Stimulated activated CD8-positive, alpha-beta memory T cell treated with anti-CD3 and anti-CD28 coated beads, Interleukin-4, amount 100 ng/mL, for 4 hours (primary cell): Measurements from ENCODE around the gene TOM1L2.

Experiments used
- DNase-seq, 2 donors: peaks; one replicate each; pipeline ENCODE4 v3.0.0-alpha.2; 2020; ENCODE audit warnings: low read depth in 2 of 2, low spot score in 1 of 2

Gene TOM1L2

GRCh38 chr17:17877529-17878358 is 94.5 kb downstream of the TOM1L2 start:
- DNase-seq = no peak

DNA sequence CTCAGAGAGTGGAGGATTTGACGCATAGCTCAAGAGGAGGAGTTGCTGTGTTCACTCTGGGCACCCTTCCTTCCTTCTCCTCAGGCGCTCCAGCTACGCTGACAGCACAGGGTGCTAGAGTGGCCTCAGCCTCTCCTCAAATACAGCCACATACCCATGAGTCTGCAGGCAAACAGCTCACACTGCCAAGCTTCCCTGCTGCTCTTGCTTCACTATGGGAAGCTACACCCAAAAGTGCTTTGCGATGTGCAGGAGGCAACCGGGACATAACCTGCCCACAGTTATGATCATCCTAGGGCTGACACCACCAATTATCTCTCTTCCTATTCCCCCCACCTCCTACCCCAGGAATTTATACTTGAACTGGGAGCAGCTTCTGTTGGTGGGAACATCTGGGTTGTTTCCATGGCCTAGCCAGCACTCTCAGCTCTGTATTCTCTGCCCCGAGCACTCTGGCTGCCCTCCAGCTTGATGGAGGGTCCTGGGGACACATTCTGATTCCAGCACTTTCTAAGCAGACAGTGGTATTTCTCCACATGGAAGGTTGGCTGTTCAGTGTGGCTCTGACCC is 95.2 kb downstream of the TOM1L2 start:
- no peak for DNase-seq

GRCh38 chr17:17874478-17874877 is 97.7 kb downstream of the TOM1L2 start:
- DNase-seq = no peak

DNA sequence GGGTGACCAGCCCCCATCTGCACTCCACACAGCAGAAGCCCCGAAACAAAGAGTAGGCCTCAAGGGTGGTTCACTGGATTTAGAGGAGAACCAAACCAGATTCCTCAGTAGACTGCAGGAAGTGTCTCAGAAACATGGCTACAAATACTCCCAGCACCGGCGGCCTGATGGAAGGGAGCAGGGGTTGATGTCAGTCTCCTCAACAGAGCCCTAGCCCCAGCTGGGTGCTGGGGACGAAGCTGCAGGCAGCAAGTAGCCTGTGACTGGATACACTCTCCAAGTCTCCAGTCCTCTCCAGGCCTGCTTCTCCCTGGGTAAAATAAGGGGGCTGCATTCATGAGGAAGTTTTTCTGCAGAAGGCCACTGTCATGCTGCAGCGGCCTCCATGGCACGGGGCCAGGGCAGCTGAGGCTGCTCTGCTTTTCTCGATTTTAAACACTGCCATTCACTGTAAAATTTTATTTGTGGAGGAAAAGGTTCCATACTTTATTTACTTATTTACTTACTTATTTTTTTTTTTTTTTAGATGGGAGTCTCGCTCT is 98.7 kb downstream of the TOM1L2 start:
- DNase-seq = no peak

GRCh38 chr17:17872547-17873345 is 99.5 kb downstream of the TOM1L2 start:
- no peak for DNase-seq

- DNase-seq = no peak
These were observed 100.3 kb downstream of the TOM1L2 start for GRCh38 chr17:17871913-17872312.

- no peak for DNase-seq
These were observed 102.0 kb downstream of the TOM1L2 start for GRCh38 chr17:17870247-17870646.

GRCh38 chr17:17868641-17869522 is 103.3 kb downstream of the TOM1L2 start:
- DNase-seq = no peak

DNA sequence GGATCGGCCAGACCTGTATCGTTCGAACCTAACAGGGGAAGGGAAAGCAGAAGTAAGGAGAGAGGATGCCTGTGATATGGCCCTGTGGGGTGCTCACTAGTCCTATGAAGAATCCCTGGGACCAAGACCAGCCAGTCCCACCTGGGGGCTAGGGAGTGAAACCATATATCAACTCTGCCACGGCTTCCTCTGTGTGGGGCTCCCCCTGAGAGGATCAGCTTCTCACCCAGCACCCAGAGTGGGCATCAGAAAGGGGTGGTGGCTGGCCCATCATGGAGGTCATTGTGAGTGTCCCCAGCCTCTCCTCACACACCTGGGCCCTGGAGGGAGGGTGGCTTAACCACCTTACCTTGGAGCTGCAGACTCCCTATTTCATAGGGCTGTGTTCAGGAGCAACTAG is 105.3 kb downstream of the TOM1L2 start:
- DNase-seq = no peak

DNA sequence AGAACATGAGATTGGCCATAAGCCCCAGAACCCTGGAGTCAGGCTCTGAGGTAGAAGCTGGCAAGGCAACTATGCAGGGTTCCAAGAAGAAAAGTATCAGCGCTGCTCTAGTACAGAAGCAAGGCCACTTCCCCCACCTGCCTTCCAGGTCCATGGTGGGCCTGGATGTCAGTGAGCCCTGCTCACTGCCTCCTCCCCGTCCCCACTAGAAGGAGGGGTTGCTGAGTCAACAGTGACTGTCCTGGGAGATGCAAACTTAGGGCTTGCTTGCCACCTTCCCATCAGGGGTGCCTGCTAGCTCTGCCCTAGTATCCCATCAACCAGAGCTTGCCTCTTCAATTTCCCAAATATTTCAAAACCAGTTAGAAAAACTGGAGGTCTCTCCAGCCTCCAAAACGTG is 105.8 kb downstream of the TOM1L2 start:
- no peak for DNase-seq

GRCh38 chr17:17865035-17865434 is 107.2 kb downstream of the TOM1L2 start:
- DNase-seq = no peak

DNA sequence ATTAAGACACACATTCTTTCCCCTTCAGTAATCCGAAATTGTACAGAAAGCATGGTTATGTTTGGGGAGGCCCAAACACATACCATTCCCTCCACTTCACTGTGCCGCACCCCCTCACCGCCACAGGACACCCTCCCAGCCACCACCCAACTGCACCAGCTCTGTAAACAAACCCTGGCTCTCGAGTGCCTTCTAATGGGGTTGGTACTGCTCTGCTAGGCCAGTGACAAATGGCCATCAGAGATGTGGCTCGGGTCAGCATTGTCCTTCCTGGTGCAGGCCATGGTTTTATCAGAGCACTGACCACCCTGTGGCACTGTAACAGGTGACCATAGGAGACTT is 111.5 kb downstream of the TOM1L2 start:
- no peak for DNase-seq

DNA sequence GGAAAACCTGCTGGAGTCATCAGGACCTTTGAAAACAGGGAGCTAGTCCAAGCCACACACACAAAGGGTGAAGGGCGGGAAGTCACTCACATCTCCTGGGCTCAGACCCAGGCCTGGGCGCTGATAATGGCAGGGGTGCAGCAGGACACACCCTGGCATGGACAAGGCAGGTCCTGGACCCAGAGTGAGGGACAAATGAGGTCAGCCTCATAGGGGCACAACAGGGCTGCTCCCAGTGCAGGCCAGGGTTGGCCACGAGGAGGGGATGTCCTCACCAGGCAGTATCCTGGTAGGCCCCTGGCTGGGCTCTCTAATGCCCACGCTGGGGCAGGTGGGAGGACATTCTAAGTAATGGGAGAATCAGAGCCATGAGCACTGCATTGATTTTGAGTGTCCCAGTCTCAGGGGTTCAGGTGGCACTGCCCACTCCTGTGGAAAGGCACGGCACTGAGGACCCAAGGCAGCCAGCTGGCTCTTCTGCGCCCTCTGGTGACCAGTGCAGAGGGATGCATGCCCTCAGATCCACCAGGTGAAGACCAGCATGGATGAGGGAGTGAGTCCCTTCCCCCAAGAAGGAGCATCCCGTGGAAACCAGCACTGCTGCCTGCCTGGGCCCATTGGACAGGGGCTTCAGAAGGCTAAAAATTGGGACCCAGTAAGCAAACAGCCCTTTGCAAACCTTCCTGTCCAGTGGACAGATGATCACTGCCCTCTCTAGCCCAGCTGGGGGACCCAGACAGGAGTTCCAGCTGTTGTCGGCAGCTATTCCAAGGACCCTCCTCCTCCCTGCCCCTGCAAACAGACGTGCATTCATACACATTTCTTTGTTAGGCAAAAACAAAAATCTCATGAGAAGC is 112.1 kb downstream of the TOM1L2 start:
- peak; percentile 38 to 43 for DNase-seq

- no peak for DNase-seq
These were observed 114.7 kb downstream of the TOM1L2 start for GRCh38 chr17:17857496-17857895.

DNA sequence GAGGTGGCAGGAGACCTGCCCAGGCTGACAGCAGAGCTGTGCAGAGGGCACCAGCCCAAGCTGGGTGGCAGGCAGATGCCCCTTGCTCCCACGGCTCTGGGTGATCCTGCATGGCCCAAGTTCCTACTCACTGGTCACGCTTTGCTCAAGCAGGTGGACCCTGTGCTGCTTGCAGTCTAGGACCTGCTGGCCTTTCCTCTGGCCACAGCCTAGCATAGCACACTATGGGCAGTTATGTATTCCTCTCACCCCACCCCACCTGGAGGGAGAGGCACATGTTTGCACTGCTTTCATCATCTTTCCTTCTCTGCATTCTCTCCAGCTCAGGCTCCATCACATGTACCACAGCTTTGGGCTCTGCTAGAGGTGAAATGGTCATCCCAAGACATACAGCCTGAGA is 115.8 kb downstream of the TOM1L2 start:
- DNase-seq = no peak

DNA sequence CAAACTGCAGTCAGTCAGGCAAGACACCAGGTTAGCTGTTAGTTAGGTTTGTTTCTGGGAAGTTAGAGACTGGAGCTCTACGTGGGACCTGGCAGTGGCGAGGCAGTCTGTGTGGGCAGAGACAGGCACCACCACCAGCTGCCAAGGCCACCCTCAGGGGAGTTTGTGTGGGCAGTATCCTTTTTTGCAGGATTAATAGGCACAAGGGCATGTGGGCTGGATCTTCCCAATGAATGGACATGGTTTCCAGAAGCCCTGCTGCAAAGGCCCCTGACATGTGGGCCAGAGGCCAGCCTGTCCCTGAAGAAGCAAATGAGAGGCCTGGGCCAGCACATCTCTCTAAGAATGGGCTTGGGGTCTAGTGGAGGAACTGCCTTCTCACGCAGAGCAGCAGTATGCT is 116.2 kb downstream of the TOM1L2 start:
- DNase-seq = no peak

DNA sequence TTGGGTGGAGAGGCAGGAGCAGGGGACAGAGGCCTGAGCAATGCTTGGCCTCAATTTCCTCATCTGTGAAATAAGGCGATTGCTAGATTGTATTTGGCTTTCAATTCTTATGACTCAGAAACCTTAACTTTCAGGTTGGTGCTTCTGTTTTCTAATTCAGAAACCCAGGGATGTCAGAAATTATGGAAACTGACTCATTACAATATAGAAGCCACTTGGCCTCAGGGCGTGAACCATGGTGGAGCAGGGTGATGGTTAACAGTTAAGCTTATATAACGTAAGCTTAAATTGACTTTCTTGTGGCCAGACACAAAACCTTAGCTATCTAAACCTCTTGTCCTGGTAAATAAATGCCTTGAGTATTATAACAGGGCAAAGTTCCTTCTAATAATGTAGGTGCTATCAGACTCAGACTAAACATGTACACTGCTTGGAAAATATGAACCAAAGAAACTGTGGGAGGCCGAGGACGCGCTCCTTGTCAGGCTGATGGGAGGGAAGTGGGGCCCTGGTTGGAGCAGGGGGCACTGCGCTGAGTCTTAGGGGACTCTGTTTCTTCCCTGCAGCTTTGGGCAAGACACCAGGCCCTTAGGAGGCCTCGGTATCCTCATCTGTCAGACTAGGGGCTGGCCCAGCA is 118.3 kb downstream of the TOM1L2 start:
- no peak for DNase-seq

GRCh38 chr17:17852930-17853329 is 119.3 kb downstream of the TOM1L2 start:
- no peak for DNase-seq
